Panc1 (cell line): ENCODE data around the gene ONECUT2.

ENCODE experiments used
- TCF7L2 ChIP-seq: IDR thresholded peaks from 2 replicates; pipeline ENCODE4 v1.6.1; 2011; ENCODE audit warnings: mild to moderate bottlenecking, low read depth, low read length, inconsistent platforms
- TF ChIP-seq, protein P1 (sequence below): fragments of 450-650 bp; IDR thresholded peaks from 2 replicates; pipeline ENCODE4 v1.5.1; 2017; ENCODE audit warnings: mild to moderate bottlenecking
- TF ChIP-seq, protein P2 (sequence below), 2 experiments: IDR thresholded peaks; 2 replicates each; pipeline ENCODE4 v1.6.1; 2011 to 2012; ENCODE audit warnings: low read depth in 2 of 2, control low read depth in 1 of 2, low read length in 1 of 2, mild to moderate bottlenecking in 1 of 2, moderate library complexity in 1 of 2; ENCODE audit not compliant: insufficient read depth in 1 of 2

GRCh38 chr18:57426187-57426586 is 9.0 kb upstream of the ONECUT2 start:
- TF ChIP-seq, protein P1, sequence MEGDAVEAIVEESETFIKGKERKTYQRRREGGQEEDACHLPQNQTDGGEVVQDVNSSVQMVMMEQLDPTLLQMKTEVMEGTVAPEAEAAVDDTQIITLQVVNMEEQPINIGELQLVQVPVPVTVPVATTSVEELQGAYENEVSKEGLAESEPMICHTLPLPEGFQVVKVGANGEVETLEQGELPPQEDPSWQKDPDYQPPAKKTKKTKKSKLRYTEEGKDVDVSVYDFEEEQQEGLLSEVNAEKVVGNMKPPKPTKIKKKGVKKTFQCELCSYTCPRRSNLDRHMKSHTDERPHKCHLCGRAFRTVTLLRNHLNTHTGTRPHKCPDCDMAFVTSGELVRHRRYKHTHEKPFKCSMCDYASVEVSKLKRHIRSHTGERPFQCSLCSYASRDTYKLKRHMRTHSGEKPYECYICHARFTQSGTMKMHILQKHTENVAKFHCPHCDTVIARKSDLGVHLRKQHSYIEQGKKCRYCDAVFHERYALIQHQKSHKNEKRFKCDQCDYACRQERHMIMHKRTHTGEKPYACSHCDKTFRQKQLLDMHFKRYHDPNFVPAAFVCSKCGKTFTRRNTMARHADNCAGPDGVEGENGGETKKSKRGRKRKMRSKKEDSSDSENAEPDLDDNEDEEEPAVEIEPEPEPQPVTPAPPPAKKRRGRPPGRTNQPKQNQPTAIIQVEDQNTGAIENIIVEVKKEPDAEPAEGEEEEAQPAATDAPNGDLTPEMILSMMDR = no peak
- TF ChIP-seq, protein P2, sequence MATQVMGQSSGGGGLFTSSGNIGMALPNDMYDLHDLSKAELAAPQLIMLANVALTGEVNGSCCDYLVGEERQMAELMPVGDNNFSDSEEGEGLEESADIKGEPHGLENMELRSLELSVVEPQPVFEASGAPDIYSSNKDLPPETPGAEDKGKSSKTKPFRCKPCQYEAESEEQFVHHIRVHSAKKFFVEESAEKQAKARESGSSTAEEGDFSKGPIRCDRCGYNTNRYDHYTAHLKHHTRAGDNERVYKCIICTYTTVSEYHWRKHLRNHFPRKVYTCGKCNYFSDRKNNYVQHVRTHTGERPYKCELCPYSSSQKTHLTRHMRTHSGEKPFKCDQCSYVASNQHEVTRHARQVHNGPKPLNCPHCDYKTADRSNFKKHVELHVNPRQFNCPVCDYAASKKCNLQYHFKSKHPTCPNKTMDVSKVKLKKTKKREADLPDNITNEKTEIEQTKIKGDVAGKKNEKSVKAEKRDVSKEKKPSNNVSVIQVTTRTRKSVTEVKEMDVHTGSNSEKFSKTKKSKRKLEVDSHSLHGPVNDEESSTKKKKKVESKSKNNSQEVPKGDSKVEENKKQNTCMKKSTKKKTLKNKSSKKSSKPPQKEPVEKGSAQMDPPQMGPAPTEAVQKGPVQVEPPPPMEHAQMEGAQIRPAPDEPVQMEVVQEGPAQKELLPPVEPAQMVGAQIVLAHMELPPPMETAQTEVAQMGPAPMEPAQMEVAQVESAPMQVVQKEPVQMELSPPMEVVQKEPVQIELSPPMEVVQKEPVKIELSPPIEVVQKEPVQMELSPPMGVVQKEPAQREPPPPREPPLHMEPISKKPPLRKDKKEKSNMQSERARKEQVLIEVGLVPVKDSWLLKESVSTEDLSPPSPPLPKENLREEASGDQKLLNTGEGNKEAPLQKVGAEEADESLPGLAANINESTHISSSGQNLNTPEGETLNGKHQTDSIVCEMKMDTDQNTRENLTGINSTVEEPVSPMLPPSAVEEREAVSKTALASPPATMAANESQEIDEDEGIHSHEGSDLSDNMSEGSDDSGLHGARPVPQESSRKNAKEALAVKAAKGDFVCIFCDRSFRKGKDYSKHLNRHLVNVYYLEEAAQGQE (IDR thresholded peaks at IDR 0.05; ENCODE audit: insufficient read depth in 1 of 2, low read depth in 2 of 2, low read length in 1 of 2) = no peak
- TF ChIP-seq TCF7L2 = no peak
